Endothelial cell of umbilical vein (primary cell): ENCODE results near the gene SCGB1C1.

Experiments used
- CTCF ChIP-seq, 2 donors: IDR thresholded peaks; 1 replicate in 1 of 2; 2 replicates in 1 of 2; pipeline ENCODE4 v1.5.1; 2011; ENCODE audit warnings: low read length in 2 of 2, mild to moderate bottlenecking in 2 of 2, moderate library complexity in 2 of 2, control low read depth in 1 of 2, inconsistent platforms in 1 of 2, low read depth in 1 of 2; ENCODE audit not compliant: insufficient read depth in 1 of 2; ENCODE audit errors: extremely low read depth in 1 of 2
- EZH2 ChIP-seq: IDR thresholded peaks from 2 replicates; pipeline ENCODE4 v1.6.1; 2012; ENCODE audit warnings: borderline replicate concordance, low read depth, mild to moderate bottlenecking, moderate library complexity, low read length, inconsistent platforms; ENCODE audit not compliant: severe bottlenecking
- GATA2 ChIP-seq: IDR thresholded peaks from 2 replicates; pipeline ENCODE4 v1.7.0; 2011; ENCODE audit warnings: low read depth, mild to moderate bottlenecking, moderate library complexity, mixed read lengths, low read length; ENCODE audit not compliant: insufficient read length, insufficient read depth
- POLR2A ChIP-seq: IDR thresholded peaks from 2 replicates; pipeline ENCODE4 v1.6.1; 2012; ENCODE audit warnings: low read depth, mild to moderate bottlenecking, control low read depth, low read length
- POLR2AphosphoS5 ChIP-seq: IDR thresholded peaks from 2 replicates; pipeline ENCODE4 v1.6.1; 2012; ENCODE audit warnings: low read depth, mild to moderate bottlenecking, control low read depth, low read length, moderate library complexity; ENCODE audit not compliant: insufficient read depth

DNA sequence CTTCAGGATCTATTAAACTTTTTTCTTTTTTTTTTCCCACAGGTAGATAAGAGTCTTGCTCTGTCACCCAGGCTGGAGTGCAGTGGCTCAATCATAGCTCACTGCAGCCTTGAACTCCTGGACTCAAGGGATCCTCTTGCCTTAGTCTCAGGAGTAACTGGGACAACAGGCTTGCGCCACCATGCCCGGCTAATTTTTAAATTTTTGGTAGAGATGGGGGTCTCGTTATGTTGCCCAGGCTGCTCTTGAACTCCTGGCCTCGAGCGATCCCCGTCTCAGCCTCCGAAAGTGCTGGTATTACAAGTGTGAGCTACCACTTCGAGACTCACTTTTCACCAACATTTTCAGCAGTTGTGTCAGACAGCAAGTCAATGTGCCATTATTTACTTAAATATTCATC is 42.3 kb downstream of the SCGB1C1 start:
- TF ChIP-seq CTCF (IDR thresholded peaks at IDR 0.05; ENCODE audit: extremely low read depth in 1 of 2, insufficient read depth in 1 of 2, low read depth in 1 of 2, low read length in 2 of 2) (no peak), POLR2A (no peak), EZH2 (no peak), GATA2 (no peak), POLR2AphosphoS5 (no peak)
